ENCODE measurements around the gene PECR.
"Not testable (repeated sequence)": the region's sequence is repeated elsewhere in the genome, so short reads cannot be mapped to it uniquely, and the experiment has no call there.

The PECR gene

GRCh38 chr2:216023055-216023648, 58.5 kb downstream of the PECR start:
- peak; percentile 23 for DNase-seq

GRCh38 chr2:216021768-216022565, 59.6 kb downstream of the PECR start:
- DNase-seq = no peak

GRCh38 chr2:216018709-216019108, 62.9 kb downstream of the PECR start:
- DNase-seq = no peak

- peak; percentile 27 for DNase-seq
Observed at GRCh38 chr2:216017365-216017764, 64.2 kb downstream of the PECR start.

GRCh38 chr2:216016581-216016980, 65.0 kb downstream of the PECR start:
- DNase-seq = no peak

- DNase-seq = peak; percentile 9
Observed at GRCh38 chr2:216015722-216016464, 65.7 kb downstream of the PECR start.

GRCh38 chr2:216014986-216015385, 66.6 kb downstream of the PECR start:
- DNase-seq = no peak

GRCh38 chr2:216014006-216014405, 67.6 kb downstream of the PECR start:
- no peak for DNase-seq

- DNase-seq = peak; percentile 81
Observed at GRCh38 chr2:216013080-216013909, 68.3 kb downstream of the PECR start, which contains the start of gene MREG. Gene MREG, minus strand, starts transcription at chr2:216013551. Its CDS starts 224 bp downstream, at chr2:216013327.

- DNase-seq = no peak
Observed at GRCh38 chr2:216012830-216013079, 68.9 kb downstream of the PECR start.

- DNase-seq = no peak
Observed at GRCh38 chr2:216012133-216012829, 69.3 kb downstream of the PECR start.

- DNase-seq = not testable (repeated sequence)
Observed at GRCh38 chr2:216009215-216009614, 72.4 kb downstream of the PECR start.

GRCh38 chr2:216008387-216008786, 73.2 kb downstream of the PECR start:
- no peak for DNase-seq

- DNase-seq = peak; percentile 38
Observed at GRCh38 chr2:216006164-216006663, 75.4 kb downstream of the PECR start.

- peak; percentile 36 for DNase-seq
Observed at GRCh38 chr2:216004697-216005283, 76.8 kb downstream of the PECR start.

- DNase-seq = no peak
Observed at GRCh38 chr2:216003876-216004696, 77.5 kb downstream of the PECR start.

GRCh38 chr2:216002693-216003092, 78.9 kb downstream of the PECR start:
- no peak for DNase-seq

- DNase-seq = no peak
Observed at GRCh38 chr2:216002101-216002678, 79.4 kb downstream of the PECR start.

GRCh38 chr2:216001216-216002100, 80.2 kb downstream of the PECR start:
- no peak for DNase-seq
